HAP-1 (cell line): ENCODE data around the gene PLEKHG5.

Experiments
- DNase-seq, 2 experiments: peaks; one replicate each; pipeline ENCODE4 v3.0.0-alpha.2; 2016 to 2020; ENCODE audit warnings: low spot score in 2 of 2
- H3K27me3 ChIP-seq: fragments of 250-450 bp; sonication (Bioruptor Pico); 2 replicates; pipeline ENCODE4 v1.5.1; 2020; ENCODE audit warnings: low read depth, mild to moderate bottlenecking, moderate library complexity
- H3K36me3 ChIP-seq: fragments of 250-450 bp; sonication (Bioruptor Pico); replicated peaks from 2 replicates; pipeline ENCODE4 v1.5.1; 2020; ENCODE audit warnings: mild to moderate bottlenecking
- H3K4me1 ChIP-seq: fragments of 250-450 bp; sonication (Bioruptor Pico); 2 replicates; pipeline ENCODE4 v1.5.1; 2020; ENCODE audit warnings: mild to moderate bottlenecking
- H3K4me3 ChIP-seq: fragments of 250-450 bp; sonication (Bioruptor Pico); 2 replicates; pipeline ENCODE4 v1.5.1; 2020; ENCODE audit warnings: mild to moderate bottlenecking, moderate library complexity
- H3K9me3 ChIP-seq: fragments of 250-450 bp; sonication (Bioruptor Pico); 2 replicates; pipeline ENCODE4 v1.5.1; 2020; ENCODE audit warnings: mild to moderate bottlenecking, moderate library complexity
- in situ Hi-C: fragments of 300-500 bp; cut with MboI; formaldehyde crosslinking; loops from 3 replicates; pipeline ENCODE4 v1.14.3; 2020; ENCODE audit warnings: low sequenced_read_pairs, inconsistent platforms, mixed read lengths

PLEKHG5 gene, protein sequence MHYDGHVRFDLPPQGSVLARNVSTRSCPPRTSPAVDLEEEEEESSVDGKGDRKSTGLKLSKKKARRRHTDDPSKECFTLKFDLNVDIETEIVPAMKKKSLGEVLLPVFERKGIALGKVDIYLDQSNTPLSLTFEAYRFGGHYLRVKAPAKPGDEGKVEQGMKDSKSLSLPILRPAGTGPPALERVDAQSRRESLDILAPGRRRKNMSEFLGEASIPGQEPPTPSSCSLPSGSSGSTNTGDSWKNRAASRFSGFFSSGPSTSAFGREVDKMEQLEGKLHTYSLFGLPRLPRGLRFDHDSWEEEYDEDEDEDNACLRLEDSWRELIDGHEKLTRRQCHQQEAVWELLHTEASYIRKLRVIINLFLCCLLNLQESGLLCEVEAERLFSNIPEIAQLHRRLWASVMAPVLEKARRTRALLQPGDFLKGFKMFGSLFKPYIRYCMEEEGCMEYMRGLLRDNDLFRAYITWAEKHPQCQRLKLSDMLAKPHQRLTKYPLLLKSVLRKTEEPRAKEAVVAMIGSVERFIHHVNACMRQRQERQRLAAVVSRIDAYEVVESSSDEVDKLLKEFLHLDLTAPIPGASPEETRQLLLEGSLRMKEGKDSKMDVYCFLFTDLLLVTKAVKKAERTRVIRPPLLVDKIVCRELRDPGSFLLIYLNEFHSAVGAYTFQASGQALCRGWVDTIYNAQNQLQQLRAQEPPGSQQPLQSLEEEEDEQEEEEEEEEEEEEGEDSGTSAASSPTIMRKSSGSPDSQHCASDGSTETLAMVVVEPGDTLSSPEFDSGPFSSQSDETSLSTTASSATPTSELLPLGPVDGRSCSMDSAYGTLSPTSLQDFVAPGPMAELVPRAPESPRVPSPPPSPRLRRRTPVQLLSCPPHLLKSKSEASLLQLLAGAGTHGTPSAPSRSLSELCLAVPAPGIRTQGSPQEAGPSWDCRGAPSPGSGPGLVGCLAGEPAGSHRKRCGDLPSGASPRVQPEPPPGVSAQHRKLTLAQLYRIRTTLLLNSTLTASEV

DNA sequence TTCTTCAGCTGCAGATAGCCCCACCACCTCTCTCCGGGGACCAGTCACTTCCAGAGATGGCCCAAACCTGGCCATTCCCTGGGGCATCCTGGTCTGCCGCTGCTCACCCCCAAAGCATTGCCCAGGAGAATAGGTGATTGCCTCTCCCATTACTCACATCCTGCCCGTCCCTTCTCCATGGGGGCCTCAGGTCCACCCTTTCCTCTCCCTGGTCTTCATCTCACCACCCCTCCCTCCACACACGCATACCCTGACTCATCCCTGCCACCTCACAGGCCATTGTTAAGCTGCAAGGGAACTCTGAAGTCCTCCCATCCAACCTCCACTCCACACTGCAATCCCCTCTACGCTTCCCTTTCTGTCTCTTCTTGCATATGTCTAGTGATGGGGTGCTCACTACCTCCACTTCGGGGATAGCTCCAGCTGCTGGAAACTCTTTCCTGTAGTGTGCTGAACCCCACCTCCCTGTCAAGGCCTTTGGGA is at the start of gene PLEKHG5:
Gene PLEKHG5, minus strand, starts transcription at position 188 of the 483 bp plus-strand sequence. CDS start 14,096 bp downstream, outside the sequence.
- in situ Hi-C loops: no loop called here
- peaks cover 13% of the 10 kb centered on the region for H3K4me1 ChIP-seq

DNA sequence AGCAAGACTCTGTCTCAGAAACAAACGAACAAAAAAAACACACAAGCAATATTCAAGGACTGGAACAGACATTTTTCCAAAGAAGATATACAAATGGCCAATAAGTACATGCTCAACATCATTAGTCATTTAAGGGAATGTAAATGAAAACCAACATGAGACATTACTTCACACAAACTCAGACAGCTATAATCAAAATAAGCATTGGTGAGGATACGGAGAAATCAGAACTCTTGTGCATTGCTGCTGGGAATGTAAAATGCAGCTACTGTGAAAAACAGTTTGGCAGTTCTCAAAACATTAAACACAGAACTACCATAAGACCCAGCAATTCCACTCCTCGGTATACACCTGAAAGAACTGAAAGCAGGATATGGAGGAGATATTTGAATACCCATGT is 47.5 kb upstream of the PLEKHG5 start:
- peaks cover 49% of the 10 kb centered on the region for H3K36me3 ChIP-seq
- no peak for DNase-seq
- peaks cover 18% of the 10 kb centered on the region for H3K4me1 ChIP-seq
- H3K9me3 ChIP-seq: no peaks in the 10 kb centered on the region
- H3K27me3 ChIP-seq: no peaks in the 10 kb centered on the region
- in situ Hi-C loops: no loop called here
- no peak overlapping the region for H3K4me3 ChIP-seq

More for the DNA sequence above, at the start of gene PLEKHG5:
- no peaks in the 10 kb centered on the region for H3K9me3 ChIP-seq
- no peak for DNase-seq
- H3K27me3 ChIP-seq: no peaks in the 10 kb centered on the region
- peak within 1 kb of the TSS; percentile 72 for H3K4me3 ChIP-seq
- no peaks in the 10 kb centered on the region for H3K36me3 ChIP-seq

DNA sequence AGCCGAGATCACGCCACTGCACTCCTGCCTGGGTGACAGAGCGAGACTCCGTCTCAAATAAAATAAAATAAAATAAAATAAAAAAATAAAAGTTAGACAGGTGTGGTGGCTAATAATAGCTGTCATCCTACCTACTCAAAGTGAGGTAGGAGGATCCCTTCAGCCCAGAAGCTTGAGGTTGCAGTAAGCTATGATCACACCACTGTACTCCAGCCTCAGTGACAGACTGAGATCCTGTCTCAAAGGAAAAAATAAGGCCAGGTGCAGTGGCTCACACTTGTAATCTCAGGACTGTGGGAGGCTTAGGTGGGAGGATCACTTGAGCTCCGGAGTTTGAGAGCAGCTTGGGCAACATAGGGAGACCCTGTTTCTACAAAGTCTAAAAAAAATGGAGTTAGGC is 44.8 kb upstream of the PLEKHG5 start:
- Histone ChIP-seq H3K27me3 (no peaks in the 10 kb centered on the region), H3K4me3 (no peak overlapping the region), H3K4me1 (peaks cover 18% of the 10 kb centered on the region), H3K9me3 (no peaks in the 10 kb centered on the region), H3K36me3 (peaks cover 57% of the 10 kb centered on the region)
- no peak for DNase-seq
- in situ Hi-C loops: no loop called here

DNA sequence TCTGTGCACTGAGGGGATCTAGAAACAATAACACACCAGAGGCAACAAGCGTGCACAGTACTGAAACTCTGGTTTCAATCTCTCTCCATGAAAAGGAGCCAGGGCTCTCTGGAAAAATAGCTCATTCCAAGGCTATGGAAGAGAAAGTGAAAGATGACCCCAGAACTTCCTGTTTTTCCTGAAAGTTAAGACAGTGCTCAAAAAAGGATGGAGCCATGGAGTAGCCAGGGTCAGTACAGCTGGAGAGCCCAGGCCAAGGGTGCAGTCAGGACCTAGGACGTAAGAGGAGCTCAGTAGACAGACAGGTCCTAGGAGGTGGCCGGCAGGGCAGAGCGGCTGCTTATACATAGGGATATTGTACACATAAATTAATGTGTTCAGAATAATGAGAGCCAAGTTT is 43.7 kb upstream of the PLEKHG5 start:
- Histone ChIP-seq H3K9me3 (no peaks in the 10 kb centered on the region), H3K4me3 (no peak overlapping the region), H3K27me3 (no peaks in the 10 kb centered on the region), H3K36me3 (peaks cover 65% of the 10 kb centered on the region), H3K4me1 (peaks cover 14% of the 10 kb centered on the region)
- in situ Hi-C loops: no loop called here
- no peak for DNase-seq

DNA sequence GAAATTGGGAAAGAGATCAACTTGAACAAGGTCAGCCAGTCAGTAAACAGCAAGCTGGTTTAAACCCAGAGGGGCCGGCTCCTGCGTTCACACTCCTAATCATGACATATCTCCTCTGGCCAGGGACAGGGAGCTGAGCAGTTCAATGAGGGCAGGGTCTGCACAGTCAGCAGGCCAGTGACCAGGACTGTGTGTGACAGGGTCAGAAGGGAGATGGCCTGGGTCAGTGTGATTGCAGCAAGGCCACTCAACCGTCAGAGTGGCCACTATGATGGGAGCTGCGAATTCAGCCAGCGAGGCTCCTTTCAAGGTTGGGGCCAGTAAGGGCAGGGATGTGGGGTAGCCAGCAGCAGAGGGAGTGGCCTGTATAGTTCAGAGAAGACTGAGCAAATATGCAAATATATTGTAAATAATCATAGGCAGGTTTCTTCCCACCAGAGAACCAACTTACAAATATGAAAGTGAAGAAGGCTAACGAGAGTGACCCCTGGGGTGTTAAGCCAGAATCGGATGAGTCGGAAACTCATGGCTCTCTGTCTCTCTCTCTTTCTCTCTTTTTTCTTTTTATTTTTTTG is 42.9 kb upstream of the PLEKHG5 start:
- H3K9me3 ChIP-seq: no peaks in the 10 kb centered on the region
- H3K4me3 ChIP-seq: no peak overlapping the region
- peaks cover 72% of the 10 kb centered on the region for H3K36me3 ChIP-seq
- in situ Hi-C loops: no loop called here
- H3K4me1 ChIP-seq: peaks cover 7% of the 10 kb centered on the region
- no peaks in the 10 kb centered on the region for H3K27me3 ChIP-seq
- DNase-seq: no peak

DNA sequence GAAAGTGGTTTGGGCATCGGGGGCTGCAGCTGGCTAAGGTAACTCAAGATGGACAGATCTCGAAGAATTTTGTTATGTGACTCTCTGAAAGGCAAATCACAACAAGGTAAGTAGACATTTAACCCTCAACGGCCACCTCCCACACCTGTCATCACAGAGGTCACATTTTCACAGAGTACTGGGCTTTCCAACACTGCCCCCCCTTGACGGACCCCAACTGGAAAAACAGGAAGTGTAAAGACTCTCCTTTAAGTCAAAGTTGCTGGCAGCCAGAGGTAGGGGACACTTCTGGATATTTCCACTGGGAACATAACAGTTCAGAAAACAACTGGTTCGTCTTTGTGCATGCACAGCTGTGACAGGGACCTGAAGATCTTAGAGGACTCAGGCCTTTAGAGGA is 40.5 kb upstream of the PLEKHG5 start:
- no peaks in the 10 kb centered on the region for H3K9me3 ChIP-seq
- in situ Hi-C loops: no loop called here
- DNase-seq: no peak
- H3K36me3 ChIP-seq: peaks cover 88% of the 10 kb centered on the region
- no peak overlapping the region for H3K4me3 ChIP-seq
- H3K4me1 ChIP-seq: peaks cover 1% of the 10 kb centered on the region
- no peaks in the 10 kb centered on the region for H3K27me3 ChIP-seq

DNA sequence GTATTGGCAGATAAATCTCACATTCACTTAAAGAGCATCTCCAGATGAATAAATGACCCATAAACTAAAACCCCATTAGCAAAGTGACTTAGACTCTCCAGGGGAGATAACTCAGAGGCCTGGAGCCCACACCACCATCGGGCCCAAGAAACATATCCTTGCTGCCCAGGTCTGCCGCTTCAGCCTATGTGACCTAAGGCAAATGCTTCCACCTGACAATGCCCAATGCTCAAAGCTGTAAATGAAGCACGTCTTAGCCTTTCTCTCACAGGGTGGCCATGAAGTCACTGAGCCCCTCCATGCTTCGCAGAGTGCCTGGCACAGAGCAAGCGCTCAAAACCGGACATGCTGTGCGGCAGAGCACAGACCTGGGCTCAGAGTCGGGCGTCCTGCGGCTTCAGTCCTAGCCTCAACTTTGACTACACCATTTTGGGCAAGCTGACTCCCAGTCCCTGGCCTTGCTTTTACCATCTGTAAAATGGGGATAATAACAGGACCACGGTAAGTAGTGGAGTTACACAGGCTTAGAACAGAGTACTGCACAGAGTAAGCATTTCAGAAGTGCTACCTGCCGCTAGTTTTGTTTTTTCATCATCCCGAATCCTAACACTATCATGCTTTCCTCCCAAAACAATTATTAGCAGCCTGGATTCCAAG is 39.2 kb upstream of the PLEKHG5 start:
- in situ Hi-C loops: no loop called here
- peaks cover 94% of the 10 kb centered on the region for H3K36me3 ChIP-seq
- no peaks in the 10 kb centered on the region for H3K27me3 ChIP-seq
- no peak for DNase-seq
- no peaks in the 10 kb centered on the region for H3K4me1 ChIP-seq
- no peak overlapping the region for H3K4me3 ChIP-seq
- no peaks in the 10 kb centered on the region for H3K9me3 ChIP-seq

DNA sequence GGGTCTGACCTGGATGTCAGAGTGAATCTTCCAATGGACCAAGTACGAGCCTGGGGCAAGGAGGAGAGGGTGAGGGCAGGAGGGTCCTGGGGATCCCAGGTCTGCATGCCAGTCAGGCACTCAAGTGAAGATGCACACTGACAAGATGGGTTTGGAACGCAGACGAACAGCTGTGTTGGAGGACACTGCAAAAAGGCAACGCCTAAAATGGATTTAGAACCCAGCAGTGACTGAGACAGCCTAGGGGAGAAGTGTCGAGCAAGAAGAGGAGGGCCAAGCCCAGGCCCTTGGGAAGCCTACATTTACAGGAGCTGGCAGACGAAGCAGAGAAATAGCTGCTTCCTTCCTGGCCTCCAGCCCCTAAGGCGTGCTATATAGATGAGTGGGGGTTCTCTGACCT is 37.0 kb upstream of the PLEKHG5 start:
- Histone ChIP-seq H3K9me3 (no peaks in the 10 kb centered on the region), H3K36me3 (peaks cover 83% of the 10 kb centered on the region), H3K4me1 (0 out of 2 replicates have a peak, but pooled peaks cover 2% of the 10 kb centered on the region), H3K27me3 (no peaks in the 10 kb centered on the region), H3K4me3 (no peak overlapping the region)
- no peak for DNase-seq
- in situ Hi-C loops: no loop called here

DNA sequence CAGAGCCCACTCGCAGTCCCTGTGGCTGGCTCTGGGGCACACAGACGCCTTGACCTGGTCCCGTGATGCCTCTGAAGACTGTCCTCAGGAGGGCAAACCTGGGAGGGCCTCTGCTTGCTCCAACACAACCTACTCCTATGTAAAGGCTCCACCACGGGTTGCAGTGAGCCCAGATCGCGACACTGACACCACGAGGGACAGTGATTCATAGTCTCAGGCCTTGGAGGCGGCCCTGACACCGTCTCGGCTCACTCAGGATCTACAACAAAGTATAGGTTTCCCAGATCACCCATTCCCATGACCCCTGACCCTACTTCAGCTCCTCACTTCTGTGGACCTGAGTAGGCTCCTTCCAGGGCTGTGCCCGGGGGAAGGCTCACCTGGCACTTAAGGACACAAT is 34.8 kb upstream of the PLEKHG5 start:
- Histone ChIP-seq H3K4me3 (no peak overlapping the region), H3K27me3 (no peaks in the 10 kb centered on the region), H3K9me3 (no peaks in the 10 kb centered on the region), H3K36me3 (peaks cover 67% of the 10 kb centered on the region), H3K4me1 (0 out of 2 replicates have a peak, but pooled peaks cover 2% of the 10 kb centered on the region)
- in situ Hi-C loops: no loop called here
- DNase-seq: no peak

DNA sequence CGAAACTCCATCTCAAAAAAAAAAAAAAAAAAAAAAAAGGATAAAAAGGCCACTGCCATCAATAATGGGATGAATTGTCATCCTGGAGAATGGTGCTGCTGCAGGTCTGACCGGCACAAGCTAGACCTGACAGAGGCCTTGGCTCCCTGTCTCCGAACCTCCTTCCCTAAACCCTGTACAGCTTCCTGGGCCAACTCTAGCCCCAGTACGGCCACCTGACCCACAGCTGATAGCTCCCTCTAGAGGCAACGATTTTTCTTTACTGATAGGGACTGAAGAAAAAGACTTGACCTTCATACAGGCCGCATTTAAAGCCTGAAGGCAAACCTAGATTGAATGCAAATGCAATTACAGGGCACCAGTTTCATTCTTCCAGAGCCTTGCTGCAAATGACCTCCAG is 32.1 kb upstream of the PLEKHG5 start:
- H3K9me3 ChIP-seq: no peaks in the 10 kb centered on the region
- H3K27me3 ChIP-seq: no peaks in the 10 kb centered on the region
- peaks cover 42% of the 10 kb centered on the region for H3K36me3 ChIP-seq
- in situ Hi-C loops: no loop called here
- no peak overlapping the region for H3K4me3 ChIP-seq
- peak; percentile 42 to 58 for DNase-seq
- 0 out of 2 replicates have a peak, but pooled peaks cover 2% of the 10 kb centered on the region for H3K4me1 ChIP-seq

DNA sequence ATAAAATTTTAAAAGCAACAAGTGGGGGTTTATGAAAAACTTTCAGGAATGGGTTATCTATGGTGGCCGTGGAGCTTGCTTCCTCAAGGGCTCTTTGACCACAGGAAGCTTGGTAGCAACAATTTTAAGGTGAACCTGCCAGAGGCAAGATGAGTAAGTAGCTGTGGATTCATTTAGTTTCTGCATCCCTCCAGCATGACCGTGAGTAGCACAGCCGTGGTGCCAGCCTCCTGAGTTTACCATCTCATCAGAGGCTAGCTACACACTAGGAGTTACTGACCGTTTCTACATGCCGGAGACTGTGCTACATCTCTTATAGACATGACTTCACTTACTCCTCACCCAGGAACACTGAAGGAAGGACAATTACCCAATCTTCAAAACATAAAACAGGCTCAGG is 30.1 kb upstream of the PLEKHG5 start:
- H3K4me3 ChIP-seq: no peak overlapping the region
- H3K36me3 ChIP-seq: peaks cover 24% of the 10 kb centered on the region
- 0 out of 2 replicates have a peak, but pooled peaks cover 2% of the 10 kb centered on the region for H3K4me1 ChIP-seq
- no peaks in the 10 kb centered on the region for H3K9me3 ChIP-seq
- no peaks in the 10 kb centered on the region for H3K27me3 ChIP-seq
- in situ Hi-C loops: no loop called here
- no peak for DNase-seq

DNA sequence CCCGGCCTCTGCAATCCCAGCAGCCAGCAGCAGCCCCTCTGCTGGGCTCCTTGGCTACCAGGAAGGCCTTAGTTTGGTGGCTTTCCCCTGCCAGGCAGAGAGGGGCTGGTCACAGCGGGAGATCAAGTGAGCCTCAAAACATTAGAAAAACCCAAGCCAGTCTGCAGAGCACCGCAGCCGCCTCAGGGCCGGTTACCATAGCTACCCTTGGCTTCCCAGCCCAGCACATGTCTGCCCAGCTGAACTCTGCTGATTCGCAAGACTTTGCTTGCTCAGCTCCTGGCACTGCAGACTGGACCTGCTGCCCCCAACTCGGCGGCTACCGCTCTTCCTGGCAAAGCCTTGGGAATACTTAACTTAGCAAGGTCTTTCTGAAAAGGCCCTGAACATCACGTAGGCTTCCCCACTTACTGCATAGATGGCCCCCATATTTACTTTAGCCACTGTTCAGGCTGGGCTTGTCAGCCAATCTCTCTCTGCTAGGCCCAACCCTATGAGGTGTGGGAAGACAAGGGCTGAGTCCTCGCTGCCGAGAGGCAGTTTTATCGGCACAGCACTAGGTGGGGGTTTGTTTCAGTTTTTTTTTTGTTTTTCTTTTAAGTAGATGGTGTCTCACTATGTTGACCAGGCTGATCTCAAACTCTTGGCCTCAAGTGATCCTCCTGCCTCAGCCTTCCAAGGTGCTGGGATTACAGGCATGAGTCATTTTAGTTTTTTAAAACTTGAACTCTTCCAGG is 28.6 kb upstream of the PLEKHG5 start:
- H3K4me3 ChIP-seq: no peak overlapping the region
- H3K4me1 ChIP-seq: 0 out of 2 replicates have a peak, but pooled peaks cover 2% of the 10 kb centered on the region
- DNase-seq: peak in 1 of 2 experiments; percentile 53
- H3K9me3 ChIP-seq: no peaks in the 10 kb centered on the region
- H3K36me3 ChIP-seq: peaks cover 10% of the 10 kb centered on the region
- H3K27me3 ChIP-seq: no peaks in the 10 kb centered on the region
- in situ Hi-C loops: no loop called here
